NK-92 (cell line): ENCODE data around the gene TP73.
A peak's percentile ranks its signal among the peaks of the same experiment; 100 is the strongest.

Experiments used
- DNase-seq: peaks from one replicate; lab custom pipeline; 2025; ENCODE audit not compliant: unreplicated experiment; lab: John Stamatoyannopoulos, UW

TP73 gene

GRCh38 chr1:3761296-3762010 lies 109.1 kb downstream of the TP73 start:
- DNase-seq: no peak

- no peak for DNase-seq
Observed at GRCh38 chr1:3762151-3762872, 110.0 kb downstream of the TP73 start.

DNA sequence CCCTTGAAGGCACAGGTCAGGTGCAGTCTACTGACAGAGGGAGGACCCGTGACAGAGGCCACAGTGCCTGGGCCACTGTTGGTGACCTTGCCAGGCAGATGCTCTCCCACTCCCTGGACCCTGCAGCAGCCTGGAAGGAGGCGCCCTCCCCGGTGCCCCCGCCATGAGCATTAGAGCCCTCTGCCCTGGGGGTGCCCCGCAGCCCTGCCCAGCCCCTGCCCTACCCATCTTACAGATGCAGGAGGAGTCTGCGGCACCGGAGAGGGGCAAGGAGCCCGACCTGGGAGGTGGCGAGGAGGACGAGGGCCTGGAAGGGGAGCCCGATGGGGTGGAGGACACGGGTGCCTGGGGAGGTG lies 110.5 kb downstream of the TP73 start:
- no peak for DNase-seq

DNA sequence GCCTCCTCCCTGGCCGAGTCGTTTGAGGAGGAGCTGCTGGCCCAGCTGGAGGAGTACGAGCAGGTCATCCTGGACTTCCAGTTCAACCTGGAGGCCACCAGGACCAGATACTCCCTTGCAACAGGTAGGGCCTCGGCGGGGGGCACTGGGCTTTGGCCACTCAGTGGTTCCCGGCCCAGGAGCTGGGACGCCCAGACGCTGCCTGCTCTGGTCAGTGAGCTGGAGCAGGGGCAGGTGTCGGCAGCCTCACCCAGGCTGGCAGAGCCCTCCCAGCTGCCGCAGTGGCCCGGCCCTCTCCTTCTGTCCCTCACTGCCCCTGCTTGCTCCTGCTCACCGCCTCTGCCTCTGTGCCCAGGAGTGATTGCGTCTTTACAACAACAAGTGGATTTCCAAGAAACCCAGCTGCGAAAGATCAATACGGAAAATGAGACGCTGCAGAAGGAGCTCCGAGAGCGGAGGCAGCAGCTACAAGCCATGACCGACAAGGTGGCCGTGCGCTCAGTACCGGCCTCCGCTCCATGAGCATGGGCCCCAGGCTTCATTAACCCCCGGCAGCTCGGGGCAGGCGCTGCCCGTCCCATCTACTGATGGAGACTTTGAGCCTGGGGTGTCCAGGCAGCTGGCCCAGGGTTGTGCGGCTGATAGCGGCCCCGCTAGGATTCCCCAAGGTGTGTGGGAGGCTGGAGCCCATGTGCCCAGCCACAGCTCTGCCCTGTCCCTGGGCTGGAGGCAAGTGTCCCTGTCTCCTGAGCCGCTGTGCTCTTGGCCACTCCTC lies 111.2 kb downstream of the TP73 start:
- no peak for DNase-seq

- no peak for DNase-seq
Observed at GRCh38 chr1:3767328-3767925, 115.1 kb downstream of the TP73 start.

DNA sequence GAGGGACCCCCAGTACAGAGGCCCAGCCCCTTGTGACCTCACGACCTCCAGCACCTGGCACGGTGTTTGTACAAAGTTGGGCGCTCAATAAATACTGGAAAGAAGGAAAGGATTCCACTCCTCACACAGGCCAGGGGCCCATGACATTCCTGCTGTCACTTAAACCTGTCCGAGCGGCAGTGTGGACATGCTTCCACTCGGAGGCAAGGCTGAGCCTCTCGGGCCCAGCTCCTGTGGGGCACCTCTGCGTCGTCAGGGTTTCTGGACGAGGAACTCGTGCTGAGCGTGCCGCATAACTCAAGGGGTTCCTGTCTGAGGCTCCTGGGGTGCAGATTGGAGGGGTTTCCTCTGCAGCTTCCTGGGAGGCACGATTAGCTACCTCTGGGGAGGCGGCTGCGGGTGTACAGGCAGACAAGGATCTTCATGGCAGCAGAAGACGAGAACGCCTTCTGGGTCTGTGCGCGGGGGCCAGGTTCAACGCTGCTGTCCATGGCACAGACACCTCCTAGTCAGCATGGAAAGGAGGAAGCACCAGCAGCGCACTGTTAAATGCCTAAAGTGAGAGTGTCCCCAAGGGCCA lies 116.6 kb downstream of the TP73 start:
- no peak for DNase-seq

DNA sequence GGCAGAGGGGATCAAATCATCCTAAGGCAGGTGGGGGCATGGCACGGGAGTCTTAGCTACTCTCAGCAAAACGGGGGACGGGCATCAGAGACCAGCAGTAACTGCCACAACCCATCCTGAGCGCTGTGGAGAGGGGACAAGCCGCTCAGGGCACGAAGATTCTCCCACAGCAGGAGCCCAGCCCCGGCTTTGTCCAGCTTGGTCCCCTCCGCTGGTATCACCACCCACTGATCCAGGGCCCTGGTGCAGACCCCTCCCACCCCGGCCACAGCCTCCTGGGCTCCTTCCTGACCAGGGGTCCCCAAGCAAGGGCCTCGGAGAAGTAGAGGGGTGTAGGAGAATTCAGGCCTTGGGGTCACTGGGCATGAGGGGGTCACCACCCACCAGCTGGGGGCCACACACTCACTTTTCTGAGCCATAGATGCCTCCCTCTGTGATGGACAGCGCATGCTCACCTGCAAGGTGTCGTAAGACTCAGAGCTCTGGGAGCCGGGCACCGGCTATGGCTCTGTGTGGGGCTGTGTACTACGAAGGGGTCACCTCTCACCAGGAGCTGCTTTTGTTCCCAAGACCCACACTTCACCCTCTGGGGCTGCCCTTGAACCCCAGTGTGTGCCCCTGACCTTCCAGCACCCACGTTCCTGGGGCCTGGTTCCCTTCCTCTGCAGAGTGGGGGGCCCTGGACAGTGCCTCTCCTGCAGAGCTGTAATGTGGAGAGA lies 117.9 kb downstream of the TP73 start:
- DNase-seq: no peak

DNA sequence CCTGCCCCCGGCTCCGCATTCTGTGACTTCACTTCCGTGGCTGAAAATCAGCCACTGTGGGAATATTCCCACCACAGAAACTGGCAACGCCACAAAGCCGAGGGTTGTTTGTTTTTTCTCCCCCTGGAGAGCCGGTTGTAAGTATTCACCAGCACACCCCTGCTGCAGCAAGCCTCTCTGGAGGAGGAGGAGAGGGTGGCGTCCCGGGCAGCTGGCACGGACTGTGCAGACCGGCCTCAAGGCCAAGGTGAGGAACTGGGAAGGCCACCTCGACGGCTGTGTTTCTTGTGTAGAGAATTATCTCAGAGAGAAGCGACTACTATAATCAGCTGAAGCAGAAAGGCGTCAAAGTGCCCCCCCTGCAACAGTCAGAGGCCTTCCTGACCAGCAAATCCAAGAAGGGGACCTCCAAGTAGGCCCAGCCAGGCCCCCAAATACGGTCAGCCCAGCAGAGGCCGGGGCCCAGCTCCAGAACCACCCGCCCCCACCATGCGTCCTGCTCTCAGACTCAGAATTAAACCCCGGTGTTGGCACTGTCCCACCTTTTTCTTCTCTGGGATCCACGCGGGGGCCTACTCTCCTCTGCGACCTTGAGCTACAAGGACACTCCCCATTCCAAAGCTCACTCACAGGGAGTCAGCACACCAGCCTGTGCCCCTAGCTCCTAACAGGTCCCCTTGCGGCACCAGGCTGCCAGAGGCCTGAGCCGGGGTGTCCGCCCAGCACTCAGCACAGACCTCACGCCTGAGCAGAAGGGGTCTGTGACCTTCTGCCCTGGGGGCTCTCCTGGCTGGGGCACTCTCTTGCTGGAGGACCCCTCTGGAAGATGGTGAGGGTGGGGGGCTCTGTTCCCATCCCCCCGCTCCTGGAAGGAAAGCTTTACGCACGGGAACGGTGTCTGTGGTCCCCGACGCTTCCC lies 119.1 kb downstream of the TP73 start:
- DNase-seq: no peak

DNA sequence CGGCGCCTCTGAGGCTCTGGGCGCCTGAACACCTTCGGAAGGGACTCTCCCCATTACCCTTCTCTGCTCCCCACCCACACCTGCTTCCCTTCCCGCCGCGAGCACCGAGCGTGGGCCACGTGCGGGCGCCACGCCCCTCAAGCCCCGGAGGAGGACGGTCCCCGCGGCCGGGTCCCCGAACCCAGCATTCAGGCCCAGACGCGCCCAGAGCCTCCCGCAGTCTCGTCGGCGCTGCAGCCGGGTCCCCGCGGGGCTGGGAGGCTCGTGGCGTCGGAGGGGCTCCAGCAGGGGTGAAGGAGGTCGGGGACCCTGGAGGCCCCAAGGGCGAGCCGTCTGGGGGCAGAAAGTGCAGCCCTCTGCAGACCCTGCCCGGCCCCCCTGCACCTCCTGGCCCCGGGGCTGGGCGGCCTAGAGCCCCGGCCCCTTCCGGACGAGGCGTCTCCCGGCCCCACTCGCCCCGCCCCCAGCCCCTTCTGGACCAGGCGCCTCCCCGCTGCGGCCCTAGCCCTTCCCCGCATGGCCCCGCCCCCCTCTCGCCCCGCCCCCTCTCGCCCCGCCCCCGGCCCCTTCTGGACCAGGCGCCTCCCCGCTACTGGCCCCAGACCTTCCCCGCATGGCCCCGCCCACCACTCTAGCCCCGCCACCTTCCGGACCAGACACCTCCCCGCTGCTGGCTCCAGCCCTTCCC lies 119.9 kb downstream of the TP73 start:
- DNase-seq: peak; percentile 61

DNA sequence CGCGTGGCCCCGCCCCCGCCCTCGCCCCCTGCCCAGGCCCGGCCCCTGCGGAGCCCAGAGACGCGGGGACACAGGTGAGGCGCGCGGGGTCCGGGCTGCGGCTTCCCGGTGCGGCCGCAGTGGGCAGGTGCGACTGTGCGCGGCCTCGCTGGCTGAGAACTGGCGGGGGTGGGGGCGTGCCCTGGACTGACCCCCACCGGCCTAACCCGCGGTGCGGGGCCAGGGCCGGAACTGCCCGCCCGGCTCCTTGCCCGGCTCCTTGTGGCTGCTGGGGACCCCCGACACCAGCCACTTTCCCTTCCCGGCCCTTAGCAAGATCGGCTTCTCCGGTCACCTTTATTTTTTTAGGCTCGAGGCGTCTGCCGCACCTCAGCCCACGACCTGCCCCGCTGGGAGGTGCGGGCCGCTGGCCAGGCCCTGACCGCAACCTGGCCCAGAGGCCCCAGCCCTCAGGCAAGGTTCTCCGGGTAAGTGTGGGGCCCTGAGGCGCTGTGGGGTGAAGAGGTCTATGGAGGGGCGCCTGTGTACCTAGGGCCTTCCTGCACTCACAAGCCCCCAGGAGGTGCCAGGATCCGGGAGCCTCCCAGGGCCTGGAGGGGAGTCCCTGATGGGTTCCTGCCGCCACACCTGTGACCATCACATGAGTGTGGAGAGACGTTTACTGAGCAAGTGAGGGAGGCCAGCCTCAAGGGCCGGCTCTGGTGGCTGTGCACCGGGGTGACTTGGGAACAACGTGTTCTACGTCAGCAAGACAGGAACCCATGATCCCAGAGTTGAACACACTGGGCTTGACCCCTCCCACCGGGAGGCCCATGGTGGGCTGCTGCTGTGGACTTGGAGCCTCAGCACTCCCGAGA lies 120.6 kb downstream of the TP73 start, which contains the start of gene SMIM1:
Gene SMIM1 (plus strand): TSS at position 35 of the 857 bp plus-strand sequence. CDS start 2,625 bp downstream, outside the sequence.
- no peak for DNase-seq

GRCh38 chr1:3773572-3774275 lies 121.4 kb downstream of the TP73 start:
- no peak for DNase-seq

GRCh38 chr1:3774276-3774945 lies 122.1 kb downstream of the TP73 start:
- no peak for DNase-seq

GRCh38 chr1:3774946-3775489 lies 122.7 kb downstream of the TP73 start:
- no peak for DNase-seq

DNA sequence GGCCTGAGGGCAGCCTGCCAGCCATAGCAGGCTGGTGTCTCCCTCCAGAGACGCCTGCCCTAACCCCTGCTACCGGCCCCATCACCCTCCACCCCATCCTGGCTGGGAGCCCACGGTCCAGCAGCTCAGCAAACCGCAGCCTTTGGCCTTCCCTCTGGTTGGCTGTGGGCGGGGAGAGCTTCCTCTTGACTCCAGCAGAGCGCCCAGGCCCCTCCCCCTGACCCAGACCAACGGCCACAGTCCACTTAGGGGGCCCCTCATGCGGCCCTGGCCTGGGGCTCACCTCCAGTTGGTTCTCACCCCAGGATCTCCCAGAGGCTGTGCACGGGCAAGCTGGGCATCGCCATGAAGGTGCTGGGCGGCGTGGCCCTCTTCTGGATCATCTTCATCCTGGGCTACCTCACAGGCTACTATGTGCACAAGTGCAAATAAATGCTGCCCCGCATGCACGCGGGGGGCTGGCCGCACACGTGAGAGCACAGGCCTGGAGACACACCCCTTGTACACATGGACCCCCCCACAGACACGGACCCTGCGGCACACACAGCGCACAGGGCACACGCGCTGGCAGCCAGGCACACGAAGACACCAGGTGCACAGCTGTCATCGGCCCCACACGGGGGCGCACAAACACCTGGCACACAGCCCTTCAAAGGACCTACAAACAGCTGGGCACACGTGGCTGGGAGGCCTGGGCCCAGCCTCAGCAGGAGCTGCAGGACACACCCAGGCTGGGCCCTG lies 123.3 kb downstream of the TP73 start:
- DNase-seq: no peak

- no peak for DNase-seq
Observed at GRCh38 chr1:3776231-3776961, 124.1 kb downstream of the TP73 start.
